GM21447 (cell line): Measurements from ENCODE around the gene SCRG1.
A peak's percentile ranks its signal among the peaks of the same experiment; 100 is the strongest.

ENCODE experiments used
- ATAC-seq: cut with Tn5 transposase; IDR thresholded peaks from one replicate; pipeline ENCODE4 v1.9.1; 2021; ENCODE audit not compliant: unreplicated experiment

SCRG1 gene

DNA sequence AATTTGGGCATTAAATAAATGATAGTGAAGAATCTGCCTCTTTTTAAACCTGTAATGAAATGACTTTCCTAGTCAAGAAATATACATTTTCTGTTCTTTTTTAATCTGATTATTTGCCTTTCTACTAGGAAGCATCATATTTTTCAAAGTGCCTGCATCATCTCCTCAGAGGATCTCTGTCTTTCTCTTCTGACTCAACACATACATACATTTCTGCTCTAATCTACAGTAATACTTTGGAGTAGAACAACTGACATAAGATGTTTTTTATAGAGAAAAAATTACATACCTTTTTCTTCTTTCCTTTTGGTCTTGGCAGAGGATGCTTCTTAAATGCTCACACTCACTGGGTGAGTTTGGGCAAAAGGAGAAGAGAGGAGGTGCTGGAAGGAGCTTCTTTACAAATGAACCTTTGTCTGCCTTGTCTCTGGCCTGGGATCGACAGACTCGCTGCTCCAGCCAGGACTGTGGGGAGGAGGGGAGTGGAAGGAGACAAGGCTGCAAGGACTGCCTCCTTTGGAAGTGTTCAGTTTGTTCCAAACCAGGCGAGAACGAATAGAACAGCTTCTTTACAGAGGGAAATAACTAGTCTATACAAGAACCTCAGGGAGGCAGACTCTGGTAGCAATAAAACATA lies at the start of gene SCRG1:
SCRG1 (minus strand) TSS at position 338 of the 637 bp plus-strand sequence. CDS start 7,702 bp downstream, outside the sequence.
- ATAC-seq, result no peak

GRCh38 chr4:173448103-173448502 lies 49.2 kb upstream of the SCRG1 start:
- no peak for ATAC-seq

- peak; percentile 95 for ATAC-seq
These were observed 47.5 kb upstream of the SCRG1 start for GRCh38 chr4:173446416-173446815.

DNA sequence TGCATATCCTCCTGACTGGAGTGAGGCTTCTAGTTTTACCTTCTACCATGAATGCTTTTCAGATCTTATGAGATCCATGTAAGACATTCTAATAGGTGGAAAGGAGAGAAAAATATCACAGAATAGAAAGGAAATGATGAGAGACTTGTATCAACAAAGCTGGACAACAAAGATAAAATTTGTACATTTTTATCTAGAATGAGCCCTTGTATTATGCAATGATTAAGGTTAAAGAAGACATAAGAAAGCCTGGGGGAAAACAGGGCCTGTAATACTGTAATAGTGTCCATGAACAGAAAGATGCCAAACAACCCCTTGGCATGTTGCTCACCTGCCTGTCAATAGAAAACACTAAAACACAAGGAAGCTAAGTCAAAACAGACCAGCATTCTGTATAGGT lies 44.2 kb upstream of the SCRG1 start:
- ATAC-seq, result no peak

DNA sequence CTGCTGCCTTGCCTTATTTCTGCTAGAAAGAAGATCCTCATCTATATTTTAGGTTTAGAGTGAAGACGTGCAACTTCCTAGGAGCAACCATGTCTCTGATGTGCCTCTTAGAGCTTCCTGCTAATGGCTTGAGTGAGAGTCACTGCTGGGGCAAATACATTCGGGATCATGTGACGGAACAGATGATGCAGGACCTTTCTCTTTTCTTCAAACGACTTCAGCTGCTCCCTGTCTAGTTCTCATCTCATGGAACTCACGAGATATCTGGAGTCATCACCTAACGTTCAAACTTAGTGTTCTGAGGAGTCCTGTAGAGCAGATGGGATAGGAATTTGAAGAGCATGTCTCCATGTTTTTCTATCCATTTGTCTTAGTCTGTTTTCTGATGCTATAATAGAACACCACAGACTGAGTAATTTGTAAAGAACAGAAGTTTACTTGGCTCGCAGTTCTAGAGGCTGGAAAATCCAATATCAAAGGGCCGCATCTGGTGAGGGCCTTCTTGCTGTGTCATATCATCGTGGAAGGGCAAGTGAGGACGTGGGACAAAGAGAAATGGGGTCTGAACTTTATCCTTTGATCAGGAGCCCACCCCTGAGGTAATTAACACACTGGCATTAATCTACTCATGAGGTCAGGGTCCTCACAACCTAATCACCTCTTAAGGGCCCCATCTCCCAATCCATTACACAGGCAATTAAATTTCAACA lies 43.5 kb upstream of the SCRG1 start:
- no peak for ATAC-seq

GRCh38 chr4:173440888-173441287 lies 42.0 kb upstream of the SCRG1 start:
- ATAC-seq, result no peak

GRCh38 chr4:173436771-173437265 lies 37.9 kb upstream of the SCRG1 start:
- ATAC-seq, result no peak

DNA sequence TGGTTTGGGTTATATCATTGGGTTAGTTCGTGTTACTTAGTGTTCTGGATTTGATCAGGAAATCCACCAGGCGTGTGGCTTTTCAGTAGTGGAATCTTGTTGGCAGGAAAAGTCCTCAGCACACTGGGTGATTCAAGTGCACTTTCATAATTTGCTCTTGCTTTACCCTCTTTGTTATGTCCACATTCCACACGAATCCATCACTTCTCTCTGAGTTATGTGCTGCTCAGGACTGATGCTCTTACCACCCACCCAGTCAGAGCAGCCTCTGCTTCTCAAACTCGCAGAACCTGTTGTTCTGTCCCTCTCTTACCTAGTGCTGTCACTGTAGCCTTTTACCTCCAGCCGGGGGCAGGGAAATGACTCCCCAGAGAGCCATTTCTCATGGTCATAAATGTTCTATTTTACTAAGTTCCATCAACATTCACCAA lies 37.2 kb upstream of the SCRG1 start:
- no peak for ATAC-seq

- ATAC-seq, result no peak
These were observed 35.3 kb upstream of the SCRG1 start for GRCh38 chr4:173434231-173434630.

GRCh38 chr4:173433447-173433846 lies 34.5 kb upstream of the SCRG1 start:
- no peak for ATAC-seq

DNA sequence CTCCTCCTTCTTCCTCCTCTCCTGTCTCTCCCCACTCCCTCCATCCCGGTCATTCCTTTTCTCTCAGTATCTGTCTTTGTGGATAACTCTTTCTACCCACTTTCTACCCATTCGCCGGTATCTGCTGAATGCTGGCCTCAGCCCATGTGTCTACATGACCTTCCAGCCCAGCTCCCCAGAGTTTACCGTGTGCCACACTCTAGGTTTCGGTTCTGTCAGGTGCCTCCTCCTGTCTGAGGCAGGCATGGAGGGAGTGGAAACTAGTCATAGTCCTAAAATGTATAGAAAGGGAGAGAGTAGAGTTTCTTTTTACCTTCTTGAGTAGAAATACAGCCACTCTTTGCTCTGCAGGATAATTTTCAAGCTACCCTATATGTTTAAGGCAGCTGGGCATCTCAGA lies 33.5 kb upstream of the SCRG1 start:
- peak; percentile 81 for ATAC-seq

DNA sequence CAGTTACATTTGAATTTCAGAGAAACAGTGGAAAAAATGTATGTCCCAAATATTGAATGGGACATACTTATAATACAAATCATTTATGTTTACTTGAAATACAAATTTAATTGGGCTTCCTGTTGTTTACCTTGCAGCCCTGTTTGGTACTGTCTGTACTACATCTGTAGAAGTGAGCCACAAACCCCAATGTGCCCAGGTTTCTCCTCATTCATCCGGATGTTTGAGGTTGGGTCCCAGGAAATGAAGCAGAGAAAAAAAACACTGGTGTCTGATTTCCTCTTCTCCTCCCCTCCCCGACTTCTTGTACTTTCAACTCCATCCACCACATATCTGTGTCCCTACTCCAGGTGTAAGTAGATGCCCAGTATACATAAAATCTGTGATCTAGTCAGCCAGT lies 27.1 kb upstream of the SCRG1 start:
- ATAC-seq, result no peak

GRCh38 chr4:173424899-173425805 lies 26.2 kb upstream of the SCRG1 start:
- ATAC-seq, result no peak

GRCh38 chr4:173420801-173421200 lies 21.9 kb upstream of the SCRG1 start:
- no peak for ATAC-seq

DNA sequence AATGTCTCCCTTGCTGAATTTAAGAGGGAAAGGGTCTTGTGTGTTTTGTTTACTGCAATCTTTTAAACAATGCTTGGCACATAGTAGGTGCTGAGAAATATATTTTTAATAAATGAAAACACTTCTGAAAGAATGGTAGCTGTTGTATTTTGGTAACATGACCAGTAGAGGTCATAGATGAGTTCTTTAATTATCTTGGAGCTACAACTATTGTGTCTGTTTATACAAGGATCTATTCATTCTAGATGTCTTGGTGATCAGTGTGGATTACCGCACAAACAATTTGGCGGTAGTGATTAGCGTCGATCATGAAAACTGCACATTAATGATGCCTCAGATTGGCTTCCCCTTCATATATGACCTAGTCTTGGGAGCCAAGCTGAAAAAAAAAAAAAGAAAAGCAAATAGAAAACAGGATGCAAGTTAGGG lies 21.4 kb upstream of the SCRG1 start:
- ATAC-seq, result no peak

DNA sequence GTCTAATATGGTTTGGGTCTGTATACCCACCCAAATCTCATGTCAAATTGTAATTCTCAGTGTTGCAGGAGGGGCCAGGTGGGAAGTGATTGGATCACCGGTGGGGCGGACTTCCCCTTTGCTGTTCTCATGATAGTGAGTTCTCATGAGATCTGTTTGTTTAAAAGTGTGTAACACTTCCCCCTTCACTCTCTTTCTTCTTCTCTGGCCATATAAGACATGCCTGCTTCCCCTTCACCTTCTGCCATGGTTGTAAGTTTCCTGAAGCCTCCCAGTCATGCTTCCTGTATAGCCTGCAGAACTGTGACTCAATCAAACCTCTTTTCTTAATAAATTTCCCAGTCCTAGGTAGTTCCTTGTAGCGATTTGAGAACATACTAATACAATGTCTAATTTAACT lies 19.7 kb upstream of the SCRG1 start:
- no peak for ATAC-seq

DNA sequence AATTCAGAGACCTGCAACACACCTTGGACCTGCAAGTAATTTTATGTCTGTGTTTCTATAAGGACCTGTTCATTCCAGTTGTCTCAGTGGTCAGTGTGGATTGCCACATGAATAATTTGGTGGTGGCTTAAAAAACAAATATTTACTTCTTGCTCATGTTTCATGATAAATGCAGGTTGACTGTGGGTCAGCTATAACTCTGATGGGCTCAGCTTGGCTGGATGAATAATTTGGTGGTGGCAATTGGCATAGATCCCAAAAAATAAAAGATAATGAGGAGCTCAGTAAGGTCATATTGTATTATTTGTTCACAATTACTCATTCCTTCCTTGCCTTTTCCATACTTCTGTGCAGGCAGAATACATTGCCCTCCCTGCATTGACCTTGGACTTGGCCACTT lies 18.9 kb upstream of the SCRG1 start:
- ATAC-seq, result no peak

GRCh38 chr4:173415885-173416653 lies 17.2 kb upstream of the SCRG1 start:
- ATAC-seq, result no peak

- no peak for ATAC-seq
These were observed 16.2 kb upstream of the SCRG1 start for GRCh38 chr4:173415092-173415491.

DNA sequence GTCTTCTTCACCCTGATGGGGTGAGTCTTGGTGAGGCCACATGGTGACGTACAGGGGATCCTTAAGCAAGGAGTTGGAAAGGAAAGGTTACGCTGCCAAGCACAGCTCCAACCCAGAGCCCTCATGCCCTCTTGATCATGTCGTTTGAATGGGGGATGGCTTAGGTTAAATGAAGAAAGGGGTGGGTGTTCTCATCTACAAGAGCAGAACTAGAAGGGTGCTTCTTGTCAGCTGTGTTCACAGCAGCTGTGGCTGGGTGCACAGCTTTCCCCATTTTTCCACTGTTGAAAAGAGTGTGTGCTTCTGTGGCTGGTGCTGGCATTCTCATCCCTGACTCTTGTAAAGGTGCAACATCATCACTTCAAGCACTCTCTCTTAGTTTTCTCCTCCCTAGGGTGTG lies 15.5 kb upstream of the SCRG1 start:
- ATAC-seq, result no peak

- no peak for ATAC-seq
These were observed 14.1 kb upstream of the SCRG1 start for GRCh38 chr4:173413036-173413435.
